Left renal cortex interstitium (tissue), 4 donors: ENCODE measurements around the gene TAF6. TPM values are rescaled to one million over a fixed set of nuclear protein-coding genes. Genes with fewer than 3 reads are reported as not detected.

ENCODE experiments used
- DNase-seq, 4 donors: peaks; one replicate each; pipeline ENCODE4 v3.0.0-alpha.2; 2013; ENCODE audit warnings: low read depth in 4 of 4, low spot score in 2 of 4, missing footprints in 1 of 4
- polyA plus RNA-seq, 4 donors: library from polyadenylated mRNA; unstranded; fragments of 120-200 nt; gene quantifications; one replicate each; pipeline ENCODE4 v1.2.1, GENCODE V29; 2013; ENCODE audit not compliant: insufficient read length in 4 of 4

The TAF6 gene
- 10 to 100 TPM; 52.0 to 73.0 (median 58.6) TPM for polyA plus RNA-seq

DNA sequence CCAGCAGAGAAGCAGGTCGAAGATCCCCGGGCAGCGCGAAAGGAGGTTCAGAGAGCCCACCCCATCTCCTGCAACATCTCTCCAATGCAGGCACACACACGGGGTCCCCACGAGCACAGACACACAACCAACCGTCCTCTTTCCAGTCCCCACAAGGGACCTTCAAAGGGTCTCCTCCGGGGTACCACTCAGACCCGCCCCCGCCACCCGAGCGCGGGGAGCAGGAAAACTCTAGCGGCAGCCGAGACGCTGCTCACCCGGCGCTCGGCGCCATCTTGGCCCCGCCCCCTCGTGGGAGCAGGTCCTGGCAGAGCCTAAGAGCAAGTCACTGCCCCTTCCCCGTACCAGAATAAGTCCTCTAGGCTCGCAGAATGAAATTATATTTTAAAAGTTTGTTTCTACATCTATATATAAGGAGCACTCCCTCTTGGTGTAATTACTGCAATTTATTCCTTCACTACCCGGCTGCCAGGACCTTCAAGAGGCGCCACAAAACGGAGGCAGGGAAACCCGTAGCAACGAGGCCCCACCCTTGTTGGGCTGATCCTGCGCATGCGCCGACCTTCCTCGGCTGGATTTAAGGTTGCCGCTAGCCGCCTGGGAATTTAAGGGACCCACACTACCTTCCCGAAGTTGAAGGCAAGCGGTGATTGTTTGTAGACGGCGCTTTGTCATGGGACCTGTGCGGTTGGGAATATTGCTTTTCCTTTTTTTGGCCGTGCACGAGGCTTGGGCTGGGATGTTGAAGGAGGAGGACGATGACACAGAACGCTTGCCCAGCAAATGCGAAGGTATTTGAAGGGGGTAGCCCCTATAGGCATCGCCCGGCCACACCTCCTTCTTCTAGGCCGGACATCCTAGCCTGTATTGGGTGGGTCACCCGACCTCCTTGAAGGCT, at the start of gene TAF6, which contains the start of gene CNPY4:
Gene TAF6, minus strand, starts transcription at position 287 of the 898 bp plus-strand sequence. CDS start 5,149 bp downstream, outside the sequence.
Gene CNPY4, plus strand, starts transcription at position 563 of the 898 bp plus-strand sequence. Its CDS starts 111 bp downstream, at position 674.
- peak; percentile 91 to 96 (median 93) for DNase-seq

DNA sequence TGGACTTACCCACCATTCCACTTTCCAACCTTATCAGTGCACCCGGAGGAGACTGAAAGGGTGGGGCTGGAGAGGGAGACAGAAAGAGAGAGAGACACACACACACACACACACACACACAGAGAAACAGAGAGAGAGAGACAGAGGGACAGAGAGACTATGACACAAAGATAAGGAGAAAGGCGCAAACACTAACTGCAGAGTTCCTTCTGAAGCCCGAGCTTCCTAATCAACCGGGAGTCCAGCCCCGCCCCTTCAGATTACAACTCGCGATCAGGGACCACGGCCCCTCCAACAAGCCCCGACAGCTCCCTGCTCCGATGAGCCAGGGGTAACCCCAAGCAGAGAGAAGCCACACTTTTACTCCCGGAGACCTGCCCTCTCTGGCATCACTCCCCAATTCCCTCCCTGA, 48.8 kb upstream of the TAF6 start:
- DNase-seq = no peak

DNA sequence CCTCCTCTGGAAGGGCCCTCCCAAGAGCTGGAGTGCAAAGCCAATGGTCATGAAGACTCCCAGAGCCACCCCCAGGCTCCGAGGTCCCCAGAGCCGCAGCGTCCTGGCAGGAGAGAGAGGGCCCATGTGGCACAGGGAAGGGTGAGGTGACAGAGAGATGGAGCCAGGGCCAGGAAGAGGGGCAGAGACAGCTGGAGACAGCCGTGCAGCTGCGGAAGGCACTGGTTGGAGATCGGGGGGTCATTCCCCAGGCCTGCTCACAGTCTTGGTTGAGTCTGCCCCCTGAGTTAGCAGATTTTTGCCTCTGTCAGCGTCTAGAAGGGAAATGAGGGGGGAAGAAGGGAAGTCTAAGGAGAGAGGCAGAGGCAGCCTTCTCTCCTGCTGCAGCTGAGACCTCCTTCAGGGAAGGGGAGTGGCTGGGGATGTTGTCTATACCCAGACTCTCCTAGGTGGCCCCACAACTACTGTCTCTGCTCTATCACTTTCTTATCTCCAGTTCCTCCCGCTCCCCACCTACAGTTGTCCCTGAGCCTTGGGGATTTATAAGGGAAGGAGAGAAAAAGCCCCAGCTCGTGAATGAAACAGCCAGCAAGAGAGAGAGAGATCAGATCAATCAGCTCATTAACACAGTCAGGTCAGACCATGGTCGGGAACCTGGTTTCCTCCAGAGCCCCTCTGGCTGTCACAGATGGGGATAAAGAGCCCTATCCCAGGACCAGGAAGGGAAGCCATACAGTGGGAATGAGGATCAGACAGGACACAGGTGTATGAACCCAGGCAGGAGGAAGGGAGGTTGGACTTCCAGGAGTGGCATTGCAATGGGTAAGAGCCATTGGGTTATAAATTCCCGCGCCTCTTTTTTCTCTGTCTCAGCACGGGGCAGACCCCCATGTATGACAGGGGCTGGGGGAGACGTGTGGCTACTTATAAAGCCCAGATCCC, 48.1 kb upstream of the TAF6 start:
- no peak for DNase-seq

DNA sequence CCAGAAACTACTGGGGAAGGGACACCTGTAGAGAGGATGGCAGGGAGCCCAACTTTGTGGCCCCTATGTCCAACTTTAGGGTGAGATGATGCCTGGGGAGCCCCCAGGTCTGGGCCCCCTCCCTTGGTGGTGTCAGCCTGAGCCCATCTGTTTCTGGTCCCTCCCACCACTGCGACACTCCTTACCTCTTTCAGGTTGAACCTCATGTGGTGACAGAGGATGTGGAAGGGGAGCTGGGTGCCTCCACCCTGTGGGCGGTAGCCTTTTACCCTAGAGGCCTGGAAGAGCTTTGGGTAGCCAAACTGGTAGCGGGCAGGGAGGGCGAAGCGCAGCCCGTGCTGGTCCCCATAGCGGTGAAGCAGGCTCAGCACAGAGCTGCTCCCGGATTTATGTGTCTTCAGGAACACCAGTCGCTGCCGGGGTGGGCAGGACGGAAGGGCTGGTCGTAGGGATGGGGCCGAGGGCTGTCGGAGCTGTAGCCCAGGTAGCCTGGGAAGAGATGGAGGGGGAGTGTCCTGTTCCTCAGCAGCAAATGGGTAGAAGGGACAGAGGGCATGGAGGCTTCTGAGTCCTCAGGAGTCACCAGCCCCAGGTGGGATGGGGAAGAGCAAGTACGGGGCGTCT, 47.3 kb upstream of the TAF6 start:
- DNase-seq = no peak

DNA sequence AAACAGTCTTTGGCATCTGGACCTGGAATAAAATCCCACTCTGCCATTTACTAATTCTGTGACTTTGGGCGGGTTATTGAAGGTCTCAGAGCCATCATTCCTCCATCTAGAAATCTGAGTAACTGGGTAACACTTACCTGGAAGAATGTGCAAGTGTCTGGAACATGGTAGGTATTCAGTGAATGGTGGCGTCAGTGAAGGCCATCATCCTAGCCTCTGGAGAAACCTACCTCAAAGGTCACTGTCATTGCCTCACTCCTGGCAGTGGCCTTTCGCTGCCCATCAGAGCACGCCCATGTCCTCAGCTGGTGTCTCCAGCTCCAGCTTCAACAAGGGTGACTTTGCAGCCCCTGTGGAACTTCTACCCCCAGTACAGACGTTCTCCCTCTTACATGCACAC, 44.7 kb upstream of the TAF6 start:
- DNase-seq = no peak

DNA sequence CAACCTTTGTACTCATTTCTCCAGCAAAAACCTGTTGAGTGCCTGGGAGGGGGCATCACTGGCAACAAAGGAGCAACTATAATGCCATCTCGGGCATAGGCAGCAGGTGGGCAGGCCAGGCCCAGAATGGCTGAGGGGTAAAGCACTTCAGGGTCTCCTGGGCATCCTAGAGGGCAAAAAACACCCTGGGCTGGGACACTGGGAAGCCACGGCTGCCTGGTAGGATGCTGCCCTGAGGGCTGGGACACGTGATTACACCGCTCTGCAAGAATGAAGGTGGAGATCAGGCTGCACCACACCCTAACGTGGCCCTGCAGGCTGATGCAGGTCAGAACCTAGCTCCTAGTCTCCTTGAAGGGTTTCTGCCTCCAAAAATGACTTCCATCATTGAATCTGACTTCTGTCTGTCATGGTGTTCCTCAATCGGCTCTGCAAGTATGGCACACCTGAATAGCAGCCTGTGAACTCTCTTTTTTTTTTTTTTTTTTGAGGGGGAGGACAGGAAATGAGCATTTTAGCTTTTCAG, 43.9 kb upstream of the TAF6 start:
- DNase-seq = no peak

DNA sequence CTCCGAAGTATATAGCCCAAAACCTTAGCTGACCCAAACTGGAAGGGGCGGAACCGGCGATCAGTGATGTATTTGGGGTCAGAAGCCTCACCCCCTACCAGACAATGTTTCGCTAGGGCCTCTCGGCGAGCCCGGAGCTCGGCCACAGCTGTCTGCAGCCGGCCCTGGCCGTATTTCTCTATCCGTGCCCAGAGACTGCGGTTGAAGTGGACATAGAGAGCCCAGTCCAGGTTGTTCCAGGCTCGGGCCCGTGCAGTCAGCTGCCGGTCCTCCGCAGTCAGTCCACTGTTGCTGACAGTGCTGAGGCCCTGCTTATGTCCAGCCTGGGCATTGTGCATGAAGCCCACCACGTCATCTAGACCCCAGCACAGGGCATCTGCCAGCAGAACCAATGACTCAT, 40.9 kb upstream of the TAF6 start:
- no peak for DNase-seq

DNA sequence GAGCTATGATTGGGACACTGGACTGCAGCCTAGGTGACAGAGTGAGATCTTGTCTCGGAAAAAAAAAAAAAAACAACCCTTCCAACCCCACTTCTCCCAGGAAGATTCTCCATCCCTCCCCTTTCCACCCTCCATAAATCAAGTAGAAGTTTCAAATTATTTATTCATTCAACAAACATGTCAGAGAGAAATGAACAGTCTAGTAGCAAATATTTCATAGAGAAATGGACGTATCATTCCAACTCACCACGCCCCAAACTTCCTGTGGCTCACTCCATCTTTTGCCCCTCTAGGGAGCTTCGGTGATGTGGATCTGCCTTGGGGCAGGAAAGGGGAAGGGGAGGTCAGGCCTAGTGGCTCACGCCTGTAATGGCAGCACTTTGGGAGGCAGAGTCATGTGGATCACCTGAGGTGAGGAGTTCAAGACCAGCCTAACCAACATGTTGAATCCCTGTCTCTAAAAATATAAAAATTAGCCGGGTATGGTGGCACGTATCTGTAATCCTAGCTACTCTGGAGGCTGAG, 40.0 kb upstream of the TAF6 start:
- no peak for DNase-seq

DNA sequence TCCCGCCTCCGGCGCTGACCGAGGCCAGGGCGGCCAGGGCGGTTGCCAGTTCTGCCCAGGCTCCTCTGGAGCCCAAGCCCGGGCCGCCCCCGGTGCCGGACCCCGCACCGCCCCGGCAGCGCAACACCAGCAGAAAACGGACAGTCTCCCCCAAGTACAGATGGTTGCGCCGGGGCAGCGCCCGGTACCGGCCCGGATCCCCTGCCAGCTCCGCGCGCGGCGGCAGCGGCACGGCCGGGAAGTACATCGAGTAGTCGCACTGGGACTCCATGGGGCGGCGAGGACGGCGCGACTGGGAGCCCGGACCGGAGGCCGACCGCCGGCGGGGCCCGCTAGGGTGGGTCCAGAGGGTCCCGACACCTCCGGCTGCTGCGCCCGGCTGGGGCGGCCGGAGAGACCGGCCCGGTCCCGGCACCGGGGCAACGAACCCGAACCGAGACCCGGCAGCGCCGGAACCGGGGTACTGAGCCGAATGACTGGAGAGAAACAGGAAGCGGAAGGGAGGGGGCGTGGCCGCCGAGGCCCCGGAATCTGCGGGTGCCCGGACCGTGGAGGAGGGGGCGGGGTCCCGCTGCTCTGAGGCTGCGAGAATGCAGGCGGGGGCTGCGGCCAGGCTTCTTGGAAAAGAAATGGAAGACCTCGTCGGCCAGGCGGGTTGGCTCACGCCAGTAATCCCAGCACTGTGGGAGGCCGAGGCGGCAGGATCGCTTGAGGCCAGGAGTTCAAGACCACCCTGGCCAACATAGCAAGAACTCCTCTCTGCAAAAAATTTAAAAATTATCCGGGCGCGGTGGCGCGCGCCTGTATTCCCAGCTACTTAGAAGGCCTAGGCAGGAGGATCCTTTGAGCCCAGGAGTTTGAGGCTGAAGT, 39.3 kb upstream of the TAF6 start, which contains the start of gene TRAPPC14:
Gene TRAPPC14, minus strand, starts transcription at position 495 of the 870 bp plus-strand sequence. Its CDS starts 224 bp downstream, at position 271.
- peak in 3 of 4 donors; percentile 76 to 88 (median 87) for DNase-seq

DNA sequence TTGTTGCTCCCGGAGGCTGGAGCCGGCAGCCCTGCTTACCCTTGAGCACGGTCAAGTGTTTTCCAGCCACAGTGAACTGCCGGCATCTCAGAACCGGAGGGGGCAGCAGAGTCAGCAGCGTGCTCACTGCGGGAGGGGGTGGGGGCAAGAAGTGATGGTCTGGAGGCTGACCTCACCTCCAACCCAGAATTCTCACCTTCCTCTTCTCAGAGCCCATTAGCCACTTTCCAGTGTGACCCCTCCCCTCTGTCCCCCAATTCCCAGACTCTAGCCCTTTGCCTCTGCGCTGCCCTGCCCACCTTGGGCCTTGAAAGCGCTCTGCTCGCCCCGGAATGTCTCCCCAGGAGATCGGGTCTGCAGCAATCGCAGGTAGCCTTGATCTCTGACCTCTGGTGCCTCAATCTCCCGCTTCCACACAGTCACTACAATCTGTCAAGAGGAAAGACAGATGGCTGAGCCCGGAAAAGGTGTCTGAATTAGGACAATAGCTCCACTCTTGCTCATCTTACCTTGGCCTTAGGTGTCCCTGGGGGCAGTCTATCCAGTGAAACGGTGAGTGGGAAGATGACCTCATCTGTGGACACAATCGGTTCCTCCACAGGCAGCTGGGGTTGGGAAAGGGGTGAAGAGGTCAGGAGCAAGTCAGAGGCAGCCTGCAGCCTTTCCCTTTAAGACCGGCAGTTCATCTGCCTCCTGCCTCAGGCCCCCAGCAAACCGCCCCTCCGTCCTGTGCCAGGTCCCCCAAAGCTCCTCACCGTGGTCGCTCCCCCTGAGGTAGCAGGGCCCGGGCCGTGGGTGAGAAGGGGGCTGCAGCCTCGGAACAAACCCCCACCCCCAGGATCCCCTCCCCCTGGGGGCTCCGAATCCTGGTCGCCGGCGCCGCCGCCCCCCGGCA, 38.4 kb upstream of the TAF6 start:
- no peak for DNase-seq

DNA sequence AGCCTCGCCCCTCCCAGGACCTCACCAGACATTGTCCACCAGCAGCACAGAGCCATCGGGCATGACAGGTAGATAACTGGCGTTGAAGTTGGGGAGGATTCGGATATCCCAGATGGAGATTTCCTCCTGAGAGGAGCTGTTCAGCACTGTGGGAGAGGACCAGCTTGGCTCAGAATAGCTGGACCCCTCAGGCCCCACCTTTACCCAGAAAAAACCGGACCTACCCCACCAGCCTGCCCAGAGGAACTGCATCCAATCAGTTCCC, 37.8 kb upstream of the TAF6 start:
- DNase-seq = no peak

DNA sequence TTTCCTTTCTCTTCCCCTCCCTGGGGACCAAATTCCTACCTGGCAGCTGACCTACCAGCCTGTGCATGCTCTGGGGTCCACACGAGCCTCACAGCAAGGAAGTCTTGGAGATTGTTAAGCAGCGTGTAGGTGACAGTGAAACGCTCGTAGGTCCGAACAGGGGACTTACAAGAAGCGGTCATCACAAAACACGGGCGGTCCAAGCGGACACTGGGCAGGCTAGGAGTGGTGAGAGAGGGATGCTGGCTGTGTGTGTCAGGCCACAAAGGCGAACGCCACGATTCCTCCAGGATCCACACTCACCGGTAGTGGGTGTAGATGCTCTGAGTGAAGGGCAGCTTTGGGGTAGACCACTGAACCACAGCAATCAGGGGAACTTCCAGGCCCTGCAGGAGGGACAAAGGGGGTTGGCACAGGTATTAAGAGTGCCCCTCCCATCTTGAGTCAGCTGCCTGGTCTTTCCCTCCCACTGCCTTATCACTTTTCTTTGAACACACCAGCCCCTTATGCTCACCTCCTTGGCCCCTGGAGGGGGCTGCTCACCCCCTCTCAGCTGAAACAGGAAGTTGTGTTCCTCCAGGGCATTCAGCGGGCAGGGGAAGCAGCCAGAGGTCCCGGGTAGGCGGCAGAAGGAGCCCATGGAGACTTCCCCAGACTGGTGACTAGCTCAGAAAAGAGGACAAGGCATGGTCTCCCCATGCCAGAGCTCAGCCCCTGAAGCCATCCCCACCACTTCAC, 37.3 kb upstream of the TAF6 start:
- no peak for DNase-seq

DNA sequence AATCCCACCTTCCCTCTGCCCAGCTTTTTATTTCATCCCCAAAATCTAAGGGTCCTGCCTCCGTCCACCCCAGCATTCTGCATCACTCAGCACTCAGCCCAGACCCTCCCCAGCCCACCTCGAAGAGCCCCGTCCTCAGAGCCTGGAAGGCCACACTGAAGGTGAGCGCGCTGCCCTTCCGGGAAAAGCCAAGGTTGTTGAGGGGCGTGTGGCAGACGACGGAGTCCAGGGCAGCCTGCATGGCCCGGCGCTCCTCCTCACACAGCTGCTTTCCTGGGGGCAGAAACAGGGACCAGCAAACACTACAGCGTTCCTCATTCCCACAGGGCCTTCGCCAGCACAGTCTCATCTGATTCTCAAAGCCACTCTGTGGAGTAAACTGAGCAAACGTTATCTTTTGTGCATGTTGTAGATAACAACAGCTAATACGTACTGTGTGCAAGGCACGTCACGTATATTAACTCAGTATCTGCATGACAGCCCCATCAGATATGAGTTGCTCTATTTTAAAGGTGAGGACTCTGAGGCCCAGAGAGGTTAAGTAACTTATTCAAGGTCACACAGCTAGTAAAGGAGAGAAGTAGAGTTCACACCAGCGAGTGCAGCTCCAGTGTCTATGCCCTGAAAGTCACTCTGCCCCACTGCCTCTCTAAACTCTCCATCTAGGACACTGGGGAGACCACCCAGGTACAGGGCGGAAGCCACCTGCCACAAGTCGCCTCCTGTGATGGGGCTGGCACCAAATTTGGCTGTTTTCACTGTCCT, 36.6 kb upstream of the TAF6 start:
- DNase-seq = no peak

DNA sequence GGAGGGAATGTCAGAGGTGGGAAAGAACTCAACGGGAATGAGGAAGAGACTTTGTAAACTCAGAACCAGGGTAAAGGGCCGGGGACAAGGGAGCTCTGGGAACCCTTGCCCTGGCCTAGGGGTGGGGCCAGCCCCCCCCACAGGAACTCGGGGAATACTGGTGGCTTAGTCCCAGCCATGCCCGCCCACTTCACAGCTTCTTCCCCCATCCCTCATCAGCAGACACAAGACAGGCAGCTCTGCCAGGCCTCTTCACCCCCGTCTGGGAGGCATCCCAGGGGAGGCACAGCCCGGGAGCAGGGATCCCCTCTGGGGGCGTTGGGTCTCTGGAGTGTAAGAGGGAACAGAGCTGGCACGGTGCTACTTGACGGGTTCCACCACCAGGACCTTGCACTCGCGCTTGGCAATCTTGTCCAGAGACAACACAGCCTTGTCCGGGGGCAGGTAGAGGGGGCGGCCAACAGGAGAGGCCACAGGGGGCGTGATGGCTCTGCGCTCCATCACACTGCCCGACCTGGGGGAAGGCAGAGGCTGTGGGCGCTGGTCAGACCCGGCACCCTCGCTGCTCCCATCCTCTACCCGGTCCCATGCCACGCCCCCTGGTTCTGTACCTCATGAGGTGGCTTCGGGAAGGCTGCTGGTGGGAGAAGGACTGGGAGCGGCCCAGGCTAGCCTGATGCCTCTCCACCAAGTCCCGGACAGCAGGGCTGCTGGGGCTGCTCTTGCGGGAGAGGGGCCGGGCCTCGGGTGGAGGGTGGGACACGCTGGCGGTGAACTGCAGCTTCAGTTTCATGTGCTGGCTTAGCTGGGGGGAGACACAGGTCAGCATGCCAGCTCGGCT, 35.7 kb upstream of the TAF6 start:
- DNase-seq = no peak

DNA sequence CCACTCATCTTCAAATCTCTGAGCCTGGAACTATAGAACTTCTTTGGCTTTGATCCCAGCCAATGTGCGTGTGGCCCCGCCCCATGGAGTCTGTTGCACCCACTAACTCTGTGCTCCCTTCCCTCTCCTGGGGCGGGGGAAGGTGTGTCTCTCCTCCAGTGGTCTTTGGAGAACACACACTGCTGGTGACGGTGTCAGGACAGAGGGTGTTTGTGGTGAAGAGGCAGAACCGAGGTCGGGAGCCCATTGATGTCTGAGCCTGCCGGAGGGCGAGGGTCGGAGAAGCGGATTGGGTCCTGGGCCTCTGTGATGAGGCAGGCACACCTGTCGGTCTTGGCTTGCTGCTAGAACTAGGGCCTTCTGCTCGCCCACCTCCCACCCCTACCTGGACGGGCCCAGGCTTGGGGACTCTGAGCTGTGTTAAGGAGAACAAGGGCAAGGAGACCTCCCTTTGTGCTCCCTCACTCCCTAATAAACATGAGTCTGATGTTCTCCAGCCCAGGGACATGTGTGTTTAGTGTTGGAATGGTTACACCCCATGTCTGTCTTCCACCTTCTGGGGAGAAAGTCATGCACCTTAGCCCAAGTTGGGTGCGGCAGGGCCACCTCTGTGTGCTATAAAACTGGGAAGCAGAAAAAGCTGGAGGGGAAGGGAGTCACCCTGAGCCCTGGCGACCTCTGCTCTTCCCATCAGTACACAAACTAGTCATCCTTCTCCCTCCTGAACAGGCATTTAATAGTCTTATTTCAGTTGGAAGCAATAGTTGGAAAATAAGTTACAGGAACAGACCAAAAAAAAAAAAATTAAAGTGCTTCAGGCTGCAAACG, 34.8 kb upstream of the TAF6 start:
- no peak for DNase-seq
